22Rv1 (cell line): ENCODE data around the gene POC1A.

ENCODE experiments used
- ZFX ChIP-seq: fragments of 450-650 bp; IDR thresholded peaks from 2 replicates; pipeline ENCODE4 v1.6.1; 2017; ENCODE audit warnings: antibody characterized with exemption, borderline replicate concordance
- TF ChIP-seq, protein P1 (sequence below): fragments of 450-650 bp; IDR thresholded peaks from 2 replicates; pipeline ENCODE4 v1.5.1; 2017; ENCODE audit warnings: mild to moderate bottlenecking

DNA sequence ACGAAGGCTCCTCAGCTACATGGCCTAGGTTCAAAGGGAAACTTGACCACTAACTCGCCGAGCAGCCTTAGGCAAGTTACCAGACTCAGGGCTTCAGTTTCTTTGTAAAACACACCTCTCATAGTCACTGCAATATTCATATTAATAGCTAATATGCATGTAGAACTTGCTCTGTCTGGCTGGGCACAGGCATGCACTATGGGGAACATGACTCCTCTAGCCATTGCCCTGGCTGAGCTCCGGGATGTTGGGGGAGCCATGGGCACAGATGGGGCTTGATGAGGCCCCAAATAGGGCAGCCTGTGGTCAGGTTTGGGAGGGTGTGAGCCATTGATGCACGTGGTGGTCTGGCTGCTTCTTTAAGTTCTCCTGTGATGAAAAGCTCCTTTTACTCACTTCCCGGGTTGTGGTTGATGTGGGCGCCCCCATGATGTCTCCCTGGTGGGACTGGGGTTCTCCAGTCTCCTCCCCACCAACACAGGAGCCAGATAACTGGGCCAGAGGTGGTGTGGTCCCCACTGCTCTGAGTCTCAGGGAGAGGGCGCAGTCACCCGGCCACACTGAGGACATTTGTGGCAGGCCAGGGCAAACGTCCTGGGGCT lies 68.4 kb downstream of the POC1A start:
- TF ChIP-seq, protein P1, sequence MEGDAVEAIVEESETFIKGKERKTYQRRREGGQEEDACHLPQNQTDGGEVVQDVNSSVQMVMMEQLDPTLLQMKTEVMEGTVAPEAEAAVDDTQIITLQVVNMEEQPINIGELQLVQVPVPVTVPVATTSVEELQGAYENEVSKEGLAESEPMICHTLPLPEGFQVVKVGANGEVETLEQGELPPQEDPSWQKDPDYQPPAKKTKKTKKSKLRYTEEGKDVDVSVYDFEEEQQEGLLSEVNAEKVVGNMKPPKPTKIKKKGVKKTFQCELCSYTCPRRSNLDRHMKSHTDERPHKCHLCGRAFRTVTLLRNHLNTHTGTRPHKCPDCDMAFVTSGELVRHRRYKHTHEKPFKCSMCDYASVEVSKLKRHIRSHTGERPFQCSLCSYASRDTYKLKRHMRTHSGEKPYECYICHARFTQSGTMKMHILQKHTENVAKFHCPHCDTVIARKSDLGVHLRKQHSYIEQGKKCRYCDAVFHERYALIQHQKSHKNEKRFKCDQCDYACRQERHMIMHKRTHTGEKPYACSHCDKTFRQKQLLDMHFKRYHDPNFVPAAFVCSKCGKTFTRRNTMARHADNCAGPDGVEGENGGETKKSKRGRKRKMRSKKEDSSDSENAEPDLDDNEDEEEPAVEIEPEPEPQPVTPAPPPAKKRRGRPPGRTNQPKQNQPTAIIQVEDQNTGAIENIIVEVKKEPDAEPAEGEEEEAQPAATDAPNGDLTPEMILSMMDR = no peak
- no peak for TF ChIP-seq ZFX
